Measurements from ENCODE around the gene C1orf232. TPM values are rescaled to one million over a fixed set of nuclear protein-coding genes. Genes with fewer than 3 reads are reported as not detected.
A peak's percentile ranks its signal among the peaks of the same experiment; 100 is the strongest.

Gene C1orf232
- total RNA-seq (2014; rRNA removed; shearing (Covaris generic)), result not detected in 2 replicates
- not detected in 2 replicates for total RNA-seq (2022)
- not detected for Bru-seq, nascent RNA
- not detected for BruChase-seq, experiment 1, labeled RNA remaining after a 6-hour chase
- not detected for BruChase-seq, experiment 2, labeled RNA remaining after a 2-hour chase
- long read RNA-seq, result 0 reads

- H3K9me3 ChIP-seq (ENCODE audit: low read length), result no peaks in the 10 kb centered on the region
- H3K36me3 ChIP-seq (ENCODE audit: insufficient read depth, low read length), result peaks cover 22% of the 10 kb centered on the region
- H3K9me2 ChIP-seq (ENCODE audit: insufficient read depth, low read length), result no peaks in the 10 kb centered on the region
- TF ChIP-seq EZH2phosphoT487 (IDR thresholded peaks at IDR 0.05; ENCODE audit: borderline replicate concordance, low read depth, low read length), result no peak
- TF ChIP-seq, protein P1, sequence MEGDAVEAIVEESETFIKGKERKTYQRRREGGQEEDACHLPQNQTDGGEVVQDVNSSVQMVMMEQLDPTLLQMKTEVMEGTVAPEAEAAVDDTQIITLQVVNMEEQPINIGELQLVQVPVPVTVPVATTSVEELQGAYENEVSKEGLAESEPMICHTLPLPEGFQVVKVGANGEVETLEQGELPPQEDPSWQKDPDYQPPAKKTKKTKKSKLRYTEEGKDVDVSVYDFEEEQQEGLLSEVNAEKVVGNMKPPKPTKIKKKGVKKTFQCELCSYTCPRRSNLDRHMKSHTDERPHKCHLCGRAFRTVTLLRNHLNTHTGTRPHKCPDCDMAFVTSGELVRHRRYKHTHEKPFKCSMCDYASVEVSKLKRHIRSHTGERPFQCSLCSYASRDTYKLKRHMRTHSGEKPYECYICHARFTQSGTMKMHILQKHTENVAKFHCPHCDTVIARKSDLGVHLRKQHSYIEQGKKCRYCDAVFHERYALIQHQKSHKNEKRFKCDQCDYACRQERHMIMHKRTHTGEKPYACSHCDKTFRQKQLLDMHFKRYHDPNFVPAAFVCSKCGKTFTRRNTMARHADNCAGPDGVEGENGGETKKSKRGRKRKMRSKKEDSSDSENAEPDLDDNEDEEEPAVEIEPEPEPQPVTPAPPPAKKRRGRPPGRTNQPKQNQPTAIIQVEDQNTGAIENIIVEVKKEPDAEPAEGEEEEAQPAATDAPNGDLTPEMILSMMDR (conservative IDR thresholded peaks at IDR 0.05; ENCODE audit: low read length), result no peak
- peaks cover 9% of the 10 kb centered on the region for H3K4me1 ChIP-seq (ENCODE audit: insufficient read depth, low read length, poor library complexity, severe bottlenecking)
- peak within 1 kb of the TSS; percentile 87 for H3K4me2 ChIP-seq (ENCODE audit: low read length)
- intact Hi-C loops (cut with micrococcal nuclease; ENCODE audit: unreplicated experiment), result loop anchor here (1.0 kb wide), 2 partner anchors 57 to 66 kb away; partner anchors contain the start of genes CEP85 and PDIK1L
- POLR2A ChIA-PET, result no interaction called here
- CTCF ChIA-PET (ENCODE audit: unreplicated experiment), result no interaction called here
- H4K20me1 ChIP-seq (ENCODE audit: insufficient read depth, low read length), result no peaks in the 10 kb centered on the region
- DNase-seq (ENCODE audit: low spot score), result no peak
- H2AFZ ChIP-seq (ENCODE audit: low read length), result peak within 1 kb of the TSS; percentile 44; the same call in 1 of the 2 replicates
- H3K27ac ChIP-seq (ENCODE audit: low read depth, low read length, poor library complexity, severe bottlenecking), result no peak within 1 kb of the TSS
- peaks cover 14% of the 10 kb centered on the region for H3K79me2 ChIP-seq (ENCODE audit: insufficient read depth, low read depth, low read length)
- no TSS peak for BruUV-seq (replicated peaks)
- peak within 1 kb of the TSS; percentile 81 for H3K4me3 ChIP-seq (ENCODE audit: low read depth, low read length, poor library complexity, severe bottlenecking)
These were observed at the start of gene C1orf232 for GRCh38 chr1:26168410-26169197. Gene C1orf232 (minus strand): TSS chr1:26168963. CDS start chr1:26168499, 464 bp downstream.

- H2AFZ ChIP-seq (ENCODE audit: low read length), result no peak overlapping the region
- no peaks in the 10 kb centered on the region for H4K20me1 ChIP-seq (ENCODE audit: insufficient read depth, low read length)
- H3K4me1 ChIP-seq (ENCODE audit: insufficient read depth, low read length, poor library complexity, severe bottlenecking), result no peaks in the 10 kb centered on the region
- CTCF ChIA-PET (ENCODE audit: unreplicated experiment), result interaction anchor here (0.6 kb wide), 1 partner anchor 237 kb away, joined by 3 read pairs; no protein-coding TSS in a partner anchor
- intact Hi-C loops (cut with micrococcal nuclease; ENCODE audit: unreplicated experiment), result no loop called here
- no peak for TF ChIP-seq EZH2phosphoT487 (IDR thresholded peaks at IDR 0.05; ENCODE audit: borderline replicate concordance, low read depth, low read length)
- TF ChIP-seq, protein P1 (conservative IDR thresholded peaks at IDR 0.05; ENCODE audit: low read length), result no peak
- H3K79me2 ChIP-seq (ENCODE audit: insufficient read depth, low read depth, low read length), result no peaks in the 10 kb centered on the region
- H3K27ac ChIP-seq (ENCODE audit: low read depth, low read length, poor library complexity, severe bottlenecking), result no peak overlapping the region
- POLR2A ChIA-PET, result no interaction called here
- no peaks in the 10 kb centered on the region for H3K9me2 ChIP-seq (ENCODE audit: insufficient read depth, low read length)
- no peaks in the 10 kb centered on the region for H3K36me3 ChIP-seq (ENCODE audit: insufficient read depth, low read length)
- DNase-seq (ENCODE audit: low spot score), result no peak
- H3K9me3 ChIP-seq (ENCODE audit: low read length), result no peaks in the 10 kb centered on the region
- BruUV-seq (replicated peaks), result no TSS peak
- no peak overlapping the region for H3K4me2 ChIP-seq (ENCODE audit: low read length)
- no peak overlapping the region for H3K4me3 ChIP-seq (ENCODE audit: low read depth, low read length, poor library complexity, severe bottlenecking)
These were observed 46.5 kb upstream of the C1orf232 start for GRCh38 chr1:26215246-26215645.

All from OCI-LY7 (cell line).